ENCODE results near the gene FAM170B. TPM values are rescaled to one million over a fixed set of nuclear protein-coding genes. Genes with fewer than 3 reads are reported as not detected.

FAM170B gene
- total and polyA plus RNA-seq, 2 of the 4 experiments (the other 2 are of a cell fraction), result not detected

DNA sequence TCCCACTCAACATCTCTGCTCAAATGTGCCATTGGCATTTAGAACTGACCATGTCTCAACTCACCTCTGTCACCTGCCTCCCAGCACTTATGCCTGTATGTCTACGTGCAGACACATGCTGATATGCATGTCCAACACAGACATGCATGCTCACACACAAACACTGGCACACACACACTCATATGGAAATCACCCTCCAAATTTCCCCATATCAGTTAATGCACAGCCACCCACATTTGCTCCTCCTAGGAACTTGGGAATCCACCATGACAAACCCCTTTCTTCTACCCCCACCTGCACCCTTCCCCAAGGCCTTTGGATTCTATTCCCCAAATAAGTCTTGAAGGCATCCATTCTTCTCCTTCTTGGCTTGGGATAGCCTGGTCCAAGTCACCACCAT is 4.4 kb downstream of the FAM170B start:
- ATAC-seq (ENCODE audit: low read depth), result no peak

More for the DNA sequence above, 4.4 kb downstream of the FAM170B start:
- in situ Hi-C loops (cut with MboI; ENCODE audit: low sequenced_read_pairs), result no loop called here
- no peaks in the 10 kb centered on the region for H3K79me1 ChIP-seq (ENCODE audit: low read depth in 1 of 2, low read length in 2 of 2)
- no peak overlapping the region for H3K56ac ChIP-seq (ENCODE audit: extremely low read depth, insufficient read depth, low read length)
- peaks cover 42% of the 10 kb centered on the region for H3K27me3 ChIP-seq (ENCODE audit: control insufficient read depth, insufficient read depth, low read length)
- H2BK5ac ChIP-seq (ENCODE audit: low read depth, low read length, poor library complexity, severe bottlenecking), result no peak overlapping the region
- H2BK20ac ChIP-seq (ENCODE audit: low read depth, low read length), result no peak overlapping the region
- H3K4me1 ChIP-seq (ENCODE audit: control insufficient read depth, insufficient read depth, low read length), result no peaks in the 10 kb centered on the region; the same call in 1 of the 2 replicates
- no peaks in the 10 kb centered on the region for H4K20me1 ChIP-seq (ENCODE audit: insufficient read depth, low read length)
- dilution Hi-C loops (cut with HindIII; ENCODE audit: low sequenced_read_pairs, unreplicated experiment), result no loop called here
- no peaks in the 10 kb centered on the region for H3K9me1 ChIP-seq (ENCODE audit: insufficient read depth, low read length)
- no peak overlapping the region for H2BK15ac ChIP-seq (ENCODE audit: low read depth, low read length)
- H2AFZ ChIP-seq (replicated peaks; ENCODE audit: low read length, poor library complexity), result no peak overlapping the region
- H4K8ac ChIP-seq (ENCODE audit: low read depth in 2 of 2, low read length in 2 of 2), result no peak overlapping the region
- no peaks in the 10 kb centered on the region for H3K36me3 ChIP-seq (ENCODE audit: control insufficient read depth, insufficient read depth, low read length)
- no peak overlapping the region for H2AK9ac ChIP-seq (replicated peaks; ENCODE audit: low read depth, low read length, poor library complexity)
- no peak overlapping the region for H3K18ac ChIP-seq (ENCODE audit: low read depth, low read length)
- no peak overlapping the region for H3K9ac ChIP-seq (ENCODE audit: low read depth, low read length)
- POLR2A ChIA-PET (ENCODE audit: unreplicated experiment), result no interaction called here
- intact Hi-C loops (cut with micrococcal nuclease), result no loop called here
- H2BK120ac ChIP-seq (ENCODE audit: low read depth, low read length), result no peak overlapping the region
- BruUV-seq (replicated peaks), result no TSS peak
- TF ChIP-seq NFE2L2 (IDR thresholded peaks at IDR 0.05; ENCODE audit: low read depth, low read length), result no peak
- no peak for TF ChIP-seq CHD1 (IDR thresholded peaks at IDR 0.05; ENCODE audit: low read depth, low read length)
- no peak for TF ChIP-seq RCOR1 (IDR thresholded peaks at IDR 0.05; ENCODE audit: insufficient replicate concordance, low read length)
- TF ChIP-seq MAFK (IDR thresholded peaks at IDR 0.05; ENCODE audit: low read depth, low read length), result no peak
- TF ChIP-seq CTCF (conservative IDR thresholded peaks at IDR 0.05; ENCODE audit: low read depth, low read length), result no peak
- TF ChIP-seq SMC3 (IDR thresholded peaks at IDR 0.05; ENCODE audit: low read depth, low read length), result no peak
- no peak for TF ChIP-seq USF2 (IDR thresholded peaks at IDR 0.05; ENCODE audit: low read depth, low read length)
- no peak for TF ChIP-seq RAD21 (IDR thresholded peaks at IDR 0.05; ENCODE audit: low read length)
- no peak for TF ChIP-seq CEBPB (IDR thresholded peaks at IDR 0.05; ENCODE audit: low read depth, low read length)
- TF ChIP-seq BHLHE40 (IDR thresholded peaks at IDR 0.05; ENCODE audit: low read depth, low read length), result no peak
- no peak for TF ChIP-seq ELK1 (IDR thresholded peaks at IDR 0.05; ENCODE audit: borderline replicate concordance, low read depth, low read length)
- no peak for TF ChIP-seq FOS (IDR thresholded peaks at IDR 0.05; ENCODE audit: low read depth, low read length)
- no peak for TF ChIP-seq POLR2A (IDR thresholded peaks at IDR 0.05; ENCODE audit: low read depth, low read length)
- no peak for TF ChIP-seq MXI1 (IDR thresholded peaks at IDR 0.05; ENCODE audit: borderline replicate concordance, low read depth, low read length)
- no peak for TF ChIP-seq RFX5 (IDR thresholded peaks at IDR 0.05; ENCODE audit: low read depth, low read length)
- no peak overlapping the region for H3K14ac ChIP-seq (replicated peaks; ENCODE audit: low read depth, low read length)
- no peak overlapping the region for H3K4ac ChIP-seq (ENCODE audit: low read depth, low read length)
- no peak overlapping the region for H2AK5ac ChIP-seq (ENCODE audit: low read depth, low read length)
- no peak for DNase-seq
- H3K4me2 ChIP-seq (ENCODE audit: low read depth, low read length), result no peak overlapping the region
- no peak overlapping the region for H3K23ac ChIP-seq (ENCODE audit: low read depth, low read length)
- H3K27ac ChIP-seq (ENCODE audit: insufficient read depth, low read length), result no peak overlapping the region
- H3K9me3 ChIP-seq (ENCODE audit: control insufficient read depth, insufficient read depth, low read length), result no peaks in the 10 kb centered on the region; the same call in 1 of the 2 replicates
- 80% methylated on average over 1 of the region's 1 CpG; no CpG with 5 or more reads in 1 of the 2 experiments for WGBS, 2 experiments (ENCODE audit: extremely low coverage in 2 of 2, insufficient read length in 1 of 2)
- CTCF ChIA-PET, result no interaction called here
- no peak overlapping the region for H4K91ac ChIP-seq (ENCODE audit: insufficient read depth, low read depth, low read length)
- no peak overlapping the region for H4K5ac ChIP-seq (ENCODE audit: low read depth, low read length)
- H3K4me3 ChIP-seq (ENCODE audit: insufficient read depth, low read depth, low read length), result no peak overlapping the region

All from IMR-90 (cell line).